GM18861 (cell line): Measurements from ENCODE around the gene ATP2C2.
"Not testable (repeated sequence)": the region's sequence is repeated elsewhere in the genome, so short reads cannot be mapped to it uniquely, and the experiment has no call there.

Experiments used
- ATAC-seq: cut with Tn5 transposase; IDR thresholded peaks from one replicate; pipeline ENCODE4 v1.9.1; 2021; ENCODE audit not compliant: unreplicated experiment

ATP2C2 gene

GRCh38 chr16:84416407-84417321 is 48.3 kb downstream of the ATP2C2 start:
- ATAC-seq = no peak

- ATAC-seq = no peak
These were observed 49.9 kb downstream of the ATP2C2 start for GRCh38 chr16:84418056-84418849.

- ATAC-seq = no peak
These were observed 51.4 kb downstream of the ATP2C2 start for GRCh38 chr16:84419730-84420129.

- ATAC-seq = not testable (repeated sequence)
These were observed 52.2 kb downstream of the ATP2C2 start for GRCh38 chr16:84420556-84420955.

- ATAC-seq = no peak
These were observed 53.0 kb downstream of the ATP2C2 start for GRCh38 chr16:84421081-84421937.

- ATAC-seq = no peak
These were observed 53.5 kb downstream of the ATP2C2 start for GRCh38 chr16:84421938-84422220.

- ATAC-seq = no peak
These were observed 55.1 kb downstream of the ATP2C2 start for GRCh38 chr16:84423416-84423837.

GRCh38 chr16:84425696-84426095 is 57.4 kb downstream of the ATP2C2 start:
- ATAC-seq = no peak

- ATAC-seq = no peak
These were observed 58.5 kb downstream of the ATP2C2 start for GRCh38 chr16:84426804-84427203.

GRCh38 chr16:84427553-84427952 is 59.2 kb downstream of the ATP2C2 start:
- ATAC-seq = no peak

GRCh38 chr16:84430860-84431259 is 62.5 kb downstream of the ATP2C2 start:
- ATAC-seq = no peak

- ATAC-seq = no peak
These were observed 66.5 kb downstream of the ATP2C2 start for GRCh38 chr16:84434800-84435199.

GRCh38 chr16:84436196-84436595 is 67.9 kb downstream of the ATP2C2 start:
- no peak for ATAC-seq

GRCh38 chr16:84438971-84439696 is 70.8 kb downstream of the ATP2C2 start:
- ATAC-seq = no peak

- ATAC-seq = no peak
These were observed 74.2 kb downstream of the ATP2C2 start for GRCh38 chr16:84442416-84443145.

- no peak for ATAC-seq
These were observed 74.9 kb downstream of the ATP2C2 start for GRCh38 chr16:84443166-84443802.

- no peak for ATAC-seq
These were observed 76.1 kb downstream of the ATP2C2 start for GRCh38 chr16:84444476-84444875.

- no peak for ATAC-seq
These were observed 77.7 kb downstream of the ATP2C2 start for GRCh38 chr16:84446084-84446483.

- no peak for ATAC-seq
These were observed 78.5 kb downstream of the ATP2C2 start for GRCh38 chr16:84446596-84447392.
